ENCODE data around the gene CLEC4G.

DNA sequence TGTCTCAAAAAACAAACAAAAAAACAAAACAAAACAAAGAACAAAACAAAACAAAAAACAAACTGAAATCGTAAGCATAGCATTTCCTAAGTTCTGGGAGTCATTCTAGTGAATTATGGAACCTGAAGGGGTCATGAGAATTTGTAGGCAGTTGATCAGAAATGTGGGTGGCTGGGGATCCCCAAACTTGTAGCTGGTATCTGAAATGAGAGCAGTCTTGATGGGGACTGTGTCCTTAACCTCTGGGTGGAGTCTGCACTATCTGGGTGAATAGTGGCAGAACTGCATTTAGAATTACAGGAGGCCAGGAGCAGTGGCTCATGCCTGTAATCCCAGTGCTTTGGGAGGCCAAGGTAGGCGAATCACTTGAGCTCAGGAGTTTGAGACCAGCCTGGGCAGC, 6.1 kb downstream of the CLEC4G start:
- TF ChIP-seq, protein P1, sequence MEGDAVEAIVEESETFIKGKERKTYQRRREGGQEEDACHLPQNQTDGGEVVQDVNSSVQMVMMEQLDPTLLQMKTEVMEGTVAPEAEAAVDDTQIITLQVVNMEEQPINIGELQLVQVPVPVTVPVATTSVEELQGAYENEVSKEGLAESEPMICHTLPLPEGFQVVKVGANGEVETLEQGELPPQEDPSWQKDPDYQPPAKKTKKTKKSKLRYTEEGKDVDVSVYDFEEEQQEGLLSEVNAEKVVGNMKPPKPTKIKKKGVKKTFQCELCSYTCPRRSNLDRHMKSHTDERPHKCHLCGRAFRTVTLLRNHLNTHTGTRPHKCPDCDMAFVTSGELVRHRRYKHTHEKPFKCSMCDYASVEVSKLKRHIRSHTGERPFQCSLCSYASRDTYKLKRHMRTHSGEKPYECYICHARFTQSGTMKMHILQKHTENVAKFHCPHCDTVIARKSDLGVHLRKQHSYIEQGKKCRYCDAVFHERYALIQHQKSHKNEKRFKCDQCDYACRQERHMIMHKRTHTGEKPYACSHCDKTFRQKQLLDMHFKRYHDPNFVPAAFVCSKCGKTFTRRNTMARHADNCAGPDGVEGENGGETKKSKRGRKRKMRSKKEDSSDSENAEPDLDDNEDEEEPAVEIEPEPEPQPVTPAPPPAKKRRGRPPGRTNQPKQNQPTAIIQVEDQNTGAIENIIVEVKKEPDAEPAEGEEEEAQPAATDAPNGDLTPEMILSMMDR (IDR thresholded peaks at IDR 0.05) = no peak
- no peak for TF ChIP-seq POLR2A (IDR thresholded peaks at IDR 0.05)

Data from tibial nerve (tissue), 3 donors.